GM19099 (cell line): ENCODE measurements around the gene CYP27B1.

Experiments
- POLR2A ChIP-seq: IDR thresholded peaks from 3 replicates; pipeline ENCODE4 v1.6.1; 2011; ENCODE audit warnings: low read depth; ENCODE audit not compliant: insufficient read length; ENCODE audit errors: extremely low read depth

Gene CYP27B1

GRCh38 chr12:57777367-57777766 lies 10.5 kb upstream of the CYP27B1 start:
- no peak for TF ChIP-seq POLR2A

GRCh38 chr12:57776247-57776587 lies 9.3 kb upstream of the CYP27B1 start:
- TF ChIP-seq POLR2A, result no peak

- TF ChIP-seq POLR2A, result no peak
Measured at GRCh38 chr12:57775563-57776246, 8.8 kb upstream of the CYP27B1 start.

- TF ChIP-seq POLR2A, result no peak
Measured at GRCh38 chr12:57775044-57775443, 8.2 kb upstream of the CYP27B1 start.

- TF ChIP-seq POLR2A, result no peak
Measured at GRCh38 chr12:57772429-57773322, 5.8 kb upstream of the CYP27B1 start, which contains the start of gene EEF1AKMT3. Gene EEF1AKMT3, plus strand, starts transcription at chr12:57772614. Its CDS starts 111 bp downstream, at chr12:57772725.

- TF ChIP-seq POLR2A, result peak; percentile 76
Measured at GRCh38 chr12:57771873-57772428, 5.1 kb upstream of the CYP27B1 start, which contains the start of gene METTL1. Gene METTL1, minus strand, starts transcription at chr12:57772105. Its CDS starts 22 bp downstream, at chr12:57772083.

- no peak for TF ChIP-seq POLR2A
Measured at GRCh38 chr12:57771236-57771872, 4.5 kb upstream of the CYP27B1 start.

- TF ChIP-seq POLR2A, result no peak
Measured at GRCh38 chr12:57770734-57771133, 3.9 kb upstream of the CYP27B1 start.

GRCh38 chr12:57769594-57769993 lies 2.7 kb upstream of the CYP27B1 start:
- no peak for TF ChIP-seq POLR2A

- no peak for TF ChIP-seq POLR2A
Measured at GRCh38 chr12:57767876-57768275, 998 bp upstream of the CYP27B1 start.

- no peak for TF ChIP-seq POLR2A
Measured at GRCh38 chr12:57767305-57767698, 424 bp upstream of the CYP27B1 start.

- no peak for TF ChIP-seq POLR2A
Measured at GRCh38 chr12:57765698-57766463, 997 bp downstream of the CYP27B1 start.

GRCh38 chr12:57765003-57765697 lies 1.7 kb downstream of the CYP27B1 start:
- TF ChIP-seq POLR2A, result no peak

GRCh38 chr12:57764662-57765002 lies 2.2 kb downstream of the CYP27B1 start:
- TF ChIP-seq POLR2A, result no peak

- TF ChIP-seq POLR2A, result no peak
Measured at GRCh38 chr12:57763881-57764661, 2.8 kb downstream of the CYP27B1 start.
